NT2/D1 (cell line): Measurements from ENCODE around the gene TSPAN14.

Source experiments
- SUZ12 ChIP-seq: IDR thresholded peaks from 2 replicates; pipeline ENCODE4 v1.6.1; 2011; ENCODE audit not compliant: insufficient read length, insufficient read depth; ENCODE audit errors: extremely low read depth
- YY1 ChIP-seq: IDR thresholded peaks from 2 replicates; pipeline ENCODE4 v1.6.1; 2011; ENCODE audit not compliant: insufficient read length, insufficient read depth
- ZNF274 ChIP-seq: IDR thresholded peaks from 2 replicates; pipeline ENCODE4 v1.6.1; 2011; ENCODE audit warnings: mild to moderate bottlenecking, low read depth, low read length

GRCh38 chr10:80552151-80552646 is 98.1 kb downstream of the TSPAN14 start:
- TF ChIP-seq YY1 (no peak), SUZ12 (no peak), ZNF274 (no peak)
